ENCODE data around the gene GPRASP1. TPM values are rescaled to one million over a fixed set of nuclear protein-coding genes. Genes with fewer than 3 reads are reported as not detected.

The GPRASP1 gene
- total and polyA plus RNA-seq, 11 donors, result 1.4 to 9.7 (median 6.4) TPM

GRCh38 chrX:102650903-102651241 lies 411 bp upstream of the GPRASP1 start:
- Histone ChIP-seq H3K36me3 (peaks cover 0 to 5% (median 0%) of the 10 kb centered on the region in 9 donors), H3K4me1 (peaks cover 0 to 9% (median 0%) of the 10 kb centered on the region in 12 donors), H3K9me3 (peaks cover 0 to 7% (median 0%) of the 10 kb centered on the region in 12 donors), H3K27ac (peak overlapping the region in 7 of 12 donors; percentile 34 to 87 (median 59)), H3K27me3 (no peaks in the 10 kb centered on the region), H3K4me3 (peak overlapping the region; percentile 48 to 82 (median 66))
- 2 to 46% (median 19%) methylated on average over 22 to 23 of the region's 23 CpGs for WGBS, 4 donors
- peak in 3 of 4 donors; percentile 29 to 42 (median 37) for ATAC-seq
- TF ChIP-seq CTCF (IDR thresholded peaks at IDR 0.05) (no peak), POLR2A (IDR thresholded peaks at IDR 0.05) (no peak)
- no peak for DNase-seq
- intact Hi-C loops (cut with DNase I), result loop anchor here in 6 of 10 donors (5.0 to 10.0 kb wide), 5 partner anchors 46 to 64 kb away; partner anchors contain the start of genes GPRASP2 (in 6 of the 6) and ARMCX5 (in 1 of the 6)

- ATAC-seq (peak; percentile 45 to 73 (median 64)), DNase-seq (peak in 3 of 5 donors; percentile 37 to 46 (median 45))
- Histone ChIP-seq H3K36me3 (peaks cover 0 to 5% (median 0%) of the 10 kb centered on the region in 9 donors), H3K9me3 (no peaks in the 10 kb centered on the region), H3K4me1 (peaks cover 0 to 9% (median 0%) of the 10 kb centered on the region in 12 donors), H3K27me3 (no peaks in the 10 kb centered on the region), H3K4me3 (peak overlapping the region; percentile 48 to 82 (median 66)), H3K27ac (peak overlapping the region in 9 of 12 donors; percentile 32 to 87 (median 59))
- WGBS, 4 donors, result 8 to 35% (median 22%) methylated on average over 22 of the region's 22 CpGs
- no peak for TF ChIP-seq POLR2A (IDR thresholded peaks at IDR 0.05)
- TF ChIP-seq CTCF (IDR thresholded peaks at IDR 0.05), result peak; percentile 26 to 68 (median 46)
- intact Hi-C loops (cut with DNase I), result loop anchor here in 6 of 10 donors (2.0 to 10.0 kb wide), 6 partner anchors 47 to 63 kb away; partner anchors contain the start of genes GPRASP2 (in 6 of the 6) and ARMCX5 (in 2 of the 6)
Measured at GRCh38 chrX:102652031-102652688, 877 bp downstream of the GPRASP1 start.

GRCh38 chrX:102654696-102655095 lies 3.4 kb downstream of the GPRASP1 start:
- peak in 1 of 5 donors; percentile 17 for DNase-seq
- TF ChIP-seq POLR2A (IDR thresholded peaks at IDR 0.05), result no peak
- no peak for TF ChIP-seq CTCF (IDR thresholded peaks at IDR 0.05)
- Histone ChIP-seq H3K27me3 (no peaks in the 10 kb centered on the region), H3K4me3 (no peak overlapping the region), H3K36me3 (peaks cover 0 to 5% (median 0%) of the 10 kb centered on the region in 9 donors), H3K4me1 (peaks cover 0 to 23% (median 2%) of the 10 kb centered on the region in 12 donors), H3K9me3 (no peaks in the 10 kb centered on the region), H3K27ac (no peak overlapping the region)
- intact Hi-C loops (cut with DNase I), result loop anchor here in 6 of 10 donors (5.0 to 10.0 kb wide), 5 partner anchors 50 to 60 kb away; partner anchors contain the start of genes GPRASP2 (in 6 of the 6) and ARMCX5 (in 1 of the 6)
- ATAC-seq, result no peak
- WGBS, 4 donors, result 62 to 72% (median 70%) methylated on average over 2 of the region's 2 CpGs

GRCh38 chrX:102658556-102658955 lies 7.3 kb downstream of the GPRASP1 start:
- 53 to 67% (median 62%) methylated on average over 2 of the region's 2 CpGs for WGBS, 4 donors
- Histone ChIP-seq H3K4me1 (peaks cover 0 to 23% (median 0%) of the 10 kb centered on the region in 12 donors), H3K4me3 (peak overlapping the region in 4 of 12 donors; percentile 46 to 68 (median 65)), H3K27ac (no peak overlapping the region), H3K27me3 (no peaks in the 10 kb centered on the region), H3K9me3 (no peaks in the 10 kb centered on the region), H3K36me3 (peaks cover 0 to under 1% (median 0%) of the 10 kb centered on the region in 9 donors)
- intact Hi-C loops (cut with DNase I), result loop anchor here in 5 of 10 donors (10.0 kb wide), 2 partner anchors 54 to 56 kb away; partner anchors contain the start of gene GPRASP2 (in 5 of the 5)
- DNase-seq, result no peak
- ATAC-seq, result no peak
- TF ChIP-seq CTCF (IDR thresholded peaks at IDR 0.05) (no peak), POLR2A (IDR thresholded peaks at IDR 0.05) (no peak)
